GM18907 (cell line): Measurements from ENCODE around the gene PELI2.

Source experiments
- ATAC-seq: cut with Tn5 transposase; IDR thresholded peaks from one replicate; pipeline ENCODE4 v1.9.1; 2021; ENCODE audit warnings: mild to moderate bottlenecking, moderate library complexity; ENCODE audit not compliant: unreplicated experiment

PELI2 gene

GRCh38 chr14:56333359-56334292 is 215.4 kb downstream of the PELI2 start:
- ATAC-seq: no peak

DNA sequence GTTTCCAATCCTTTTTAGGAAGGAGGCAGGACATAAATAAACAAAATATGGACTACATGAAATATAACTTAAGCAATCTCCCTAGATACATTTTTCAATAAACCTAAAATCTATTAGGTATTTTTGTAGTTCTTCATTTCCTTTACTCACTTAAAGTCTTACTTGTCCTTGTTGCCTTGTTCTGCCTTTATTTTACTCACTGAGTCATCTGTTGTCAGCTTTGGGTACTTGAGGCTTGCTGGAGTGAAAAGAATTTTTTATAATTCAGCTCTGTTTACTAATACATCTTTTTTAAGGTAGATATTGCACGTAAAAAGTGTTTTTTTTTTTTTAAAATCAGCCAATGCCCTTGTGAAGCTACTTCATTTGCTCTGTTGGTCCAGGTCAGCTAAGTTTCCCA is 216.2 kb downstream of the PELI2 start:
- ATAC-seq: no peak

- no peak for ATAC-seq
Observed at GRCh38 chr14:56338674-56339073, 220.5 kb downstream of the PELI2 start.

GRCh38 chr14:56339855-56340701 is 221.9 kb downstream of the PELI2 start:
- ATAC-seq: peak; percentile 62

DNA sequence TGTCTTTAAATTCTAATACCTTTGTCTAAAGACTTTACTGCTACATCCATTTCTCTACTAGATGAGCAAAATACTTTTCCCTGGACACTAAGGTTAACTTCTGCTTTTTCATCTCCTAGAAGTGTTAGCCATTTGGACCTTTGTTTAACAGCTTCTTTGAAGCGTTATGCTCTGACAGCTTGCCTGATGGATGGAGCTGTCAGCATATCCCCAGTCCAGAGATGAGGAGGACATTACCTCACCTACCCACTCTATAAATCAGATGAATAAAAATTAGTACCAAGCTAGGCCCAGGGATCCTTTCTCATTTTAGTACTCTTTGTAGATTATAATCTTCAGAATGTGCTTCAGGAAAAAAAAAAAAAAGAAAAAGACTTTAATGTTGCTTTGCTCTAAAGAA is 222.7 kb downstream of the PELI2 start:
- ATAC-seq: no peak

DNA sequence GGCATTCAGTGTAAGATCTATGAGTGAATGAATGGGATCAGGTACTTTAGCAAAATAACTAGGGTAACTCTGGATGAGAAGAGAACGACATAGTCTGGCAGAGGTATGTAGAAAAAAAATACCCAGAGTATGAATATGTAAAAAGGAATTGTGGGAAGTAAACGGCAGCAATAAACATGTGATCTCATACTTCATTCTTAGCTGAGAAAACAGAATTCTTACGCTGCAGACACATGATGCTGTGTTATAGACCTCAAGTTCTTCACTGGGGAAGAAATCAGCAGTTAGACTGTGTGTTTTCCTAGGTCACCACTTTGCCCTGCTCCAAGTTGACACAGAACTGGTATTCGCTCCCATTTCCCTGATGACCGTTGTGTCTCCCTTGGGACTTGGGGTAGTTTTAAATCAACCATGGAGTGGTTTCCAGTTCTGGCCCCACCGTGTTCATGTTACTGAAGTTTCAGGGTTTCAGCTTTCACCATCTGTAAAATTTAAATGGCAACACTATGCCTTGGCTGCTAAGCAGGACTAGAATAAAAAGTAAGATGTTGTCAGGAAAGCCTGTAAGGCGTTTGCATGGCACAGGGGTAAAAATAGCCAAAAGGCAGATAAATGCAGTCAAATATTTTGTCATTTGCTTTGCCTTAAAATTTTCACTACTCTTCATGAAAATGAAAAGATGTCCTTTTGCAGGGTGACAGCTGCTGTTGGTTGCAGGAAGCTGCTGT is 223.7 kb downstream of the PELI2 start:
- peak; percentile 57 for ATAC-seq

GRCh38 chr14:56342494-56342942 is 224.3 kb downstream of the PELI2 start:
- ATAC-seq: peak; percentile 78

GRCh38 chr14:56349960-56350359 is 231.7 kb downstream of the PELI2 start:
- ATAC-seq: no peak
